GM15510 (cell line): Measurements from ENCODE around the gene NCAM2.

ENCODE experiments used
- POLR2A ChIP-seq: IDR thresholded peaks from 3 replicates; pipeline ENCODE4 v1.6.1; 2011; ENCODE audit warnings: borderline replicate concordance; ENCODE audit not compliant: insufficient read length; ENCODE audit errors: extremely low read depth

The NCAM2 gene

DNA sequence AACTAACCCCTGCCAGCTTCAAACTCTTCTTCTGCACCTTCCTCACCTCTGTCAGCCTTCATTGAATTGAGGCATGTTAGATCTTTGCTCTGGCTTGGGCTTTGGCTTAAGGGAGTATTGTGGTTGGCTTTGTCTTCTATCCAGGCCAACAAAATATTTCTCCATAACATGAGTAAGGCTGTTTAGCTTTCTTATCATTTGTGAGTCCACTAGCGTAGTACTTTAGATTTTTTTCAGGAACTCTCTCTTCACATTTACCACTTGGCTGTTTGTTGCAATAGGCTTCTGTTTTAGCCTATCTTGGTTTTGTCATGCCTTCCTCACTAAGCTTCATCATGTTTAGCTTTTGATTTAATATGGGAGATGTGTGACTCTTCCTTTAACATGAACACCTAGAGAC lies 417.5 kb downstream of the NCAM2 start:
- no peak for TF ChIP-seq POLR2A

DNA sequence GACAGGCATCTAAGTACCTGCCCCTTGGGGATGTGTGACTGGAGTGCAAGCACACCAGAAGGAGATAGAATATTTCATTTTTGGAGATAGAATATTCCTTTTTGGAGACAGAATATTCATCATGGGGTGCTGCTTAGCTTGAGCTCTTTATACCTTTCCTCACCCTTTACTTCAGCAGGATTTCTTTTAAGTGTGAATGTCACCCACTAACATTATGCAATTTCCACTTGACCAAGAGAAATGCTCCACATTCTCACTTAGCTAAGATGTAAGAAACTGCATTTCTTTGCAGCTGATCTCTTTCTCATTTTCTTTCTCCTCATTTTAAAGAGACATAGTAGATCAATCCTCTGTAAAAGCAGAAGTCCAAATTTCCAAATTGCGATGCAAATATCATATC lies 436.7 kb downstream of the NCAM2 start:
- no peak for TF ChIP-seq POLR2A

DNA sequence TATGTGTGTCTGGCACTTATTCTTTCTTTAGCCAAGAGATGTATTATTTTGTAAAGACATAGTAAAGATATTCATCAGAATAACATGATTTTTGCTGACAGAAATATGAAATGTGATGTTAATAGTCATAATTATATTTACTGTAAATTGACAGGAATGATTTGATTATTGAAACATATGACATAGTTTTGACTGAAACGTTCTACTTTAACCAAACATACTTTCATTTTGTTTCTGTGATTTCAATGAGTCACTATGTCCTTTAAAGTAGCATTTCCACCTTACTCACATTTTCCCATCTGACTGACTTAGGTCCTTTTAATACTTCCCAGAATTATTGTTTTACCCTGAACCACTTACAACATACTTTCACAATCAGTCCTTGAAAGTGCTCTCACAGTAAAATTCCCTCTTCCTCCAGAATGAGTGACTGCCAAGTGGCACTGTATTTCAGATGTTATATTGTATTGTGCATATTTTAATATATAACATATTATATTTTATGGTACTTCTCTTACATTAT lies 437.9 kb downstream of the NCAM2 start:
- no peak for TF ChIP-seq POLR2A

DNA sequence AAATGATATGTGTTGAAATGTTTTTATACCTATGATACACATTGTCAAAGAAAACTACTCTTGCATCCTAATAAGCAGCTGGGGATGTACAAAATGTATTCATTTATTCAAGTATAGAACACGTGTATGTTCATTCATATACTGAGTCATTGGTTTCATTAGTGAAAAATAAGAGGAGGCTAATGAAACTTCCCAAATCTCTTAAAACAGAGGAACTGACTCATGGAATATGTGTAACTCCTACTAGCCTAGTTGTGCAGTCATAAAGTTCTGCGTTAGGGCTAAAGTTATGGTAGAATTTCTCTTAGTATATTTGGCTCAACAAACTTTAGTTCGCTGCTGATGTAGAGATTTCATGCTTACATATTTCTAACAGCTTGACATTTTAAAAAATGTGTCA lies 441.6 kb downstream of the NCAM2 start:
- TF ChIP-seq POLR2A, result no peak

DNA sequence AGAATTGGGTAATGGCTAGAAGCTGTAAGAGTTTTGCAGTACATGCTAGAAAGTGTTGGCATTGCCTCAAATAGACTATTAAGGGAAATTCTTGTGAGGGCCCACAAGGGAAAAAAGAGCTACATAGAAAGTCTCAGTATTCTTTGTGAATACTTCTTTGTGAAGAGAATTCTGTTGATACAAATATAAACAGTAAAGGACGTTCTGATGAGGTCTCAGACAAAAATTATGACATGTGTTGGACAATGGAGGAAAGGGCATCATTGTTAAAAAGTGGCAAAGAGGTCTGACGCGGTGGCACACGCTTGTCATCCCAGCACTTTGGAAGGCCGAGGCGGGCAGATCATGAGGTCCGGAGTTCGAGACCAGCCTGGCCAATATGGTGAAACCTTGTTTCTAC lies 458.9 kb downstream of the NCAM2 start:
- TF ChIP-seq POLR2A, result no peak

DNA sequence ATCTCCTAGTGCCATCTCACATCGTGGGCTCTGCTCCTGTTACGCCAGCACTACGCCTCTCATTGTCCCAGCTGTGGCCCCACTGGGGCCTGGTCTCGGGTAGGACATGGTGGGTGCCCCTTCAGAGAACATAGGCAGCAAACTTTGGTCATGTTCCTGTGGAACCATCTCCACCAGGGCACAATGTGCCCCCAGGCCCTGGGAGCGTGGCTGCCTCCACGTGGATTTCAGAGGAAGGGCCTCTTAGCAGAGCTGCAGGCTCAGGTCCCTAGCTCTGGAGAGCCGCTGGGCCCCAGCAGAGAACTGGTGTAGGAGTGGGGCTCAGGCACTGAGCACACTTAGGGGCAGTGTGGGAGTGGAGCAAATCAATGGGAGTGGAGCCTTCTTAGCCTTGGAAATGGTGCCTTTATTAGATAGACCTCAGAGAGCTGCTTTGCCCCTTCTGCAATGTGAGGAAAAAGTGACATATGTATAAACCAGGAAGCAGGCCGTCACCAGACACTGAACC lies 460.0 kb downstream of the NCAM2 start:
- TF ChIP-seq POLR2A, result no peak

DNA sequence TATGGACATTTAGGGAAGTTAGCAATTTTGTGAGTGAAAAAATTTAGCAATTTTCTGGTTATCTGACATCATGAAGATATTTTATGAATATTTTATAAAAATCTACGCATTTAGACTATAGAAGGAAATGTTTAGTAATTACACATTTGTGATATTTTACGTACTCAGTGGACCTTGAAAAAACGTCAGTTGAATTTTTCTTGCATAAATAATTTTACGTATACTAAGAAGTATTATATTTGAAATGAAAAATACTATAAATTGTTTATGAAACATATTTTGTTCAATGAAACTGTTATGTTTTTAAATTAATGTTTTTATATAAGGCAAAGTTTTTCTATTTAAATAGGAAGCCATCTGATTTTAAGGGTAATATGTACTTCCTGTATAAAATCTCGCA lies 462.8 kb downstream of the NCAM2 start:
- no peak for TF ChIP-seq POLR2A

DNA sequence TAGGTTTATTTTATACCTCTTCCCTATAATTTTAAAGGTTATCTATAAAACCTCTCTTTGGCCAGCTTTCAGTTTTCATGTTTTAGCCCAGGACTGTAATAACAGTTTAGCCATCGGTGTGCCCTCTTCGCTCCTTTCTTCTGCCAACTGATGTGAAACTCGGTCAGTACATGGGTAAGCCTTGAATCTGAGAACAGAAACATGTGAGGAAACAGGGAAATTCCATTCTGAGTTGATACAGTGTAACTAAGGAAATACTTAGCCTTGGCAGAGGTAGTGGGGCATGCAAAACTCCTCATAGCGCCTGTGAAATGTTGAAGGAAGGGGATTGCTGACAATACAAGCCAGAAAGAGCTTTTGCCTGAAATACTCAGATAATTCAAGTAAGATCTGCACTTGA lies 465.2 kb downstream of the NCAM2 start:
- TF ChIP-seq POLR2A, result no peak

DNA sequence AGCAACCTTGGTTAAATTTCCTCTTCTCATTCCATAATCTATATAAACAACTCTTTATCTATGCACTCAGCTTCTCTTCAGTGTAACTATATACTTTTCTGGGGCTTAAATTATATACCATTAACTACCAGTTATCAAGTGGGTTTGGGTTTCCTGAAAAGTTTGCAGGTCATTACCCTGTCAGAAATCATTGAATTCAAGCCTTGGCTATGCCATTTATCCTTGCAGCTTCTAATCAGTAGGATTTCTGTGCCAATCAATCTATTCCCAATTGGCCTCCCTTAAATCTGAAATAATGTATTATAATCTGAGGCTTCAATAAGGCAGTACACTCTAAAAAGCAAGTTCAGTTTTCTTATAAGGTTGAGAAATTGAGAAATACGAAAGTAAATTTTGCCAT lies 466.5 kb downstream of the NCAM2 start:
- no peak for TF ChIP-seq POLR2A

DNA sequence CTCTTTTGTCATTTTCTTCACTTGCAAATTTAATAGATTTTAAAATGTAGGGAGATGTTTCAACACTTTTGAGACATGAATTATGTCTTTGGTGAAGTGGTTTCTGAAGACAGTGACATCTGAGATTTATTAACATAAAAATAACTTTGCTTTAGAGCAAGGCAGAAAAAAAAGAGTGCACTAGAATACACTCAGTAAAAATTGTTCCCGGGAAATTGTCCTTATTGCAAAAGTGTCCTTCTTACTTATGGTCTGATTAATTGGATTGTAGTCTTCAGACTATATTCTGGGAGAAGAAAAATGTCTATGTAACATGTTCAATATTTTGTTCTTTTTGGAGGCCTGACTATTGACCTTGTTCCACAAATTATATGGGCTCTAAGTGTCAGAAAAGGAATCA lies 468.5 kb downstream of the NCAM2 start:
- TF ChIP-seq POLR2A, result no peak

DNA sequence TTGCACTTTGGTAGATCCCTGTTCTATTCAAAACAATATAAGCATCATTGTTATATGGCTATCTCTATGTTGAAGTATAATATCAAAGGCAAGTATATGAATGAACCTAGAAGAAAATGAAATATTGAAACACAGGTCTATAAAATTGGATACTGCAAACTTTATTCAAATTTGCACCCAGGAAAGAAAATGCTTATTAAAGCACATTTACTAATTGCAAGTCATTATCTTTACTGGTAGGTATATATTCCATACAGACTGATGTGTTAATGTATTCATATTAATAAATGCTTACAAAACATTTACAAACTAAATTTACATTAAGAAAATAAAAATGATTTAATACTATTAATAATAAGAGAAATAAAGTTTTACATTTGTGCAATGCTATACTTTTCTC lies 469.8 kb downstream of the NCAM2 start:
- no peak for TF ChIP-seq POLR2A

DNA sequence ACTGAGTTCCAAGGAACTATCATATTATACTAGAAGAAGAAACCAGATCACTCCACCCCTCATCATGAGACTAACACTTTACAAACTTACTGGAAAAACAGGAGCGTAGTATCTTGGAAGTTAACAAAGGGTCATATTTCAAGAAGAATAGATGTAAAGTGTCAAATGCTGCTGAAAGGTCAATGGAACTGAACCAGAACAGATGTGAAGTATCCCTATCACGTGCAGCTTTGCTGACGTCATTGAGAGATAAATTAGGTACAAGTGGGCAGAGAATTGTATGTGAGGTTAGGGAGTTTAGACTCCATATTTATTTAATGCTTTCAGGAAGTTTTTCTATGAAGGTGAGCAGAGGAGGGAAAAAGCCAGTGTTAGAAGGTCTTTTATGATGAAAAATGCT lies 483.0 kb downstream of the NCAM2 start:
- no peak for TF ChIP-seq POLR2A

DNA sequence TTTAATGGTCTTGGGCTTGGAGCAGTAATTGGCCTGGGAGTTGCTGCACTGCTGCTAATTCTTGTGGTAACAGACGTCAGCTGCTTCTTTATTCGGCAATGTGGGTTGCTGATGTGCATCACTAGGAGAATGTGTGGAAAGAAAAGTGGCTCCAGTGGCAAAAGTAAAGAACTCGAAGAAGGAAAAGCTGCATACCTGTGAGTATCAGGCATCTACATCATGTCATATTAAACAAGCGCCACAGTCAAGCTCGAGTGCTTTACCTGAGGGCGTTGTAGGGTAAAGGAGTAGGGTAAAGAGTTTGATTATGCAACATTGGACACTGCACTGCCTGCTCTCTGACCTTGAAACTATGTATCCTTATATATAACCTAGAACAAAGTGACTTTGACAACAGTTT lies 510.6 kb downstream of the NCAM2 start:
- TF ChIP-seq POLR2A, result no peak

DNA sequence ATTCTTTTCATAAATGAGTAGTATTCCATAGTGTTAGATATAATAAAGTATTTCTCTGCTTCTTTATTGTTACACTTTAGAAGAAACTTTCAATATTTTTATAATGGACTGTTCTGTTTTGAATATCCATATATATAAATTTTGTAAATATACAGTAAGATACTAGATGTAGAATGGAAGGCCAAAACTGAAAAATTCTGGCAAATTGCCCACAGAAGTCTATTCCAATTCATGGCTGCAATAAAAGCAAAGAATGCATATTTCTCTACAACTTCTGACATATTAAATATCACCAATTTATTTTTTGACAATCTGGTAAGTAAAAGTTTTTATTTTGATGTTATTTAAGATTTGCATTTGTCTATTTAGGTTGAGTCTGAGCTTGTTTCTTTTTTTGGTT lies 532.5 kb downstream of the NCAM2 start:
- no peak for TF ChIP-seq POLR2A

DNA sequence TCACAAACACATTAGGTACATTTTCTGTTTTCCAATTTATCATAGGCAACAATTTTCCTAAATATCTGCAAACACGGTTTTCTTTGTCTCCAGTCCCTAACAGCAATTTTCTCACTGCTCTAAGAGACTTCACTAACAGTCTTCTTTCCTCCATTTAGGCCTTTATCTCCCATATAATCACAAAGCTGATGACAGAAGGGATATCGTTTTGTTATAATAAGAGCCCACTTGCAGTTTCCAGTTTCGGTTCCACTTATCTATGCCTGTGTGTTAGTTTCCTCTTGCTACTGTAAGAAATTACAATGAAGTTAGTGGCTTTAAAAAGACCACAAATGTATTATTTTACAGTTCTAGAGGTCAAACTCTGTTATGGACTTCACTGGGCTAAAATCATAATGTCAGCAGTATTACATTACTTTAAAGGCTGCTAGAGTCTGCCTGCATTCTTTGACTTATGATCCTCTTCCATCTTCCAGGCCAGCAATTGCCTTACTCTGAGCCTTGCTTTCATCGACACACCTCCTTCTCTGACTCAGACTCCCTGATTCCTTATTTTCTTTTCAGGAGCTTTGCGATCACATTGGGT lies 549.3 kb downstream of the NCAM2 start:
- TF ChIP-seq POLR2A, result no peak

DNA sequence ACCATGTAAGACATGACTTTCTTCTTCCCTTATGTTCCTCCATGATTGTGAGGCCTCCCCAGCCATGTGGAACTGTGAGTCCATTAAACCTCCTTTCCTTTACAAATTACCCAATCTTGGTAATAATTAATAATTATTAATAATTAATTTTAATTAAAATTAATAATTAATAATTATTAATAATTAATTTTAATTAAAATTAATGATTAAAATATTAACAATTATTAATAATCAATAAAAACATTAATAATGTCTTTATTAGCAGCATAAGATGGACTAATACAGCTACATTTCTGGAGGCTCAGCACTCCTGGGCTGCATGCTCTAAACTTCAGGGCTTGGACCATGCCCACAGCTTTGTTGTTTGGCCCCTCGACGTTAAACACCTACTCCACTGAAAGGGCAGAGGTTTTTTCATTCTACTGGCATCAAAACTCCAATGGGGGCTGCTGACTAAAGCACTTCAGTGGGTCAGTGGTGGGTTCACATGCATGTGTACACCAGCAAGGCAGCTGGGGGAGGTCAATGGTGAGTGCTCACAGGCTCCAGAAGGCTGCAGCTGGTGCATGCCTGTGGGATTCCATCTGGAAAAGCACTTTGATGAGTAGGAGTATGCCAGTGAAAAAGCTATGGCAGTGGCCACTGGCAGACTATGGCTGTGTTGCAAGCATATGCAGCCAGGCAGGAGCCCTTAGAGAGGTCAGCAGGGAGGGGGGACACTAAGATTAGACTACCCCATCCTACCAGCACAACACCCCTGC lies 561.3 kb downstream of the NCAM2 start:
- no peak for TF ChIP-seq POLR2A
